ENCODE data around the gene PDE1C.
"Not testable (repeated sequence)": the region's sequence is repeated elsewhere in the genome, so short reads cannot be mapped to it uniquely, and the experiment has no call there.

The PDE1C gene

GRCh38 chr7:31872545-31873370, 197.4 kb downstream of the PDE1C start:
- no peaks in the 10 kb centered on the region for H3K27me3 Mint-ChIP-seq
- H3K9me3 Mint-ChIP-seq (ENCODE audit: low read depth), result peaks cover 17% of the 10 kb centered on the region
- no peaks in the 10 kb centered on the region for H3K4me1 Mint-ChIP-seq (ENCODE audit: low read depth)
- H3K36me3 Mint-ChIP-seq, result no peaks in the 10 kb centered on the region
- H3K4me3 Mint-ChIP-seq, result no peak overlapping the region
- H3K27ac Mint-ChIP-seq, result no peak overlapping the region

- Mint-ChIP-seq H3K4me1 (ENCODE audit: low read depth) (no peaks in the 10 kb centered on the region), H3K27ac (no peak overlapping the region), H3K36me3 (no peaks in the 10 kb centered on the region), H3K9me3 (ENCODE audit: low read depth) (peaks cover 23% of the 10 kb centered on the region), H3K4me3 (no peak overlapping the region), H3K27me3 (no peaks in the 10 kb centered on the region)
These were observed 205.6 kb downstream of the PDE1C start for GRCh38 chr7:31864646-31865045.

GRCh38 chr7:31860925-31861324, 209.3 kb downstream of the PDE1C start:
- Mint-ChIP-seq H3K4me1 (ENCODE audit: low read depth) (no peaks in the 10 kb centered on the region), H3K4me3 (no peak overlapping the region), H3K27me3 (no peaks in the 10 kb centered on the region), H3K9me3 (ENCODE audit: low read depth) (peaks cover 9% of the 10 kb centered on the region), H3K27ac (no peak overlapping the region), H3K36me3 (no peaks in the 10 kb centered on the region)

GRCh38 chr7:31858055-31858454, 212.2 kb downstream of the PDE1C start:
- Mint-ChIP-seq H3K36me3 (no peaks in the 10 kb centered on the region), H3K4me1 (ENCODE audit: low read depth) (no peaks in the 10 kb centered on the region), H3K27ac (no peak overlapping the region), H3K9me3 (ENCODE audit: low read depth) (peaks cover 10% of the 10 kb centered on the region), H3K4me3 (no peak overlapping the region), H3K27me3 (no peaks in the 10 kb centered on the region)

GRCh38 chr7:31857172-31857571, 213.0 kb downstream of the PDE1C start:
- Mint-ChIP-seq H3K27me3 (no peaks in the 10 kb centered on the region), H3K36me3 (no peaks in the 10 kb centered on the region), H3K4me3 (no peak overlapping the region), H3K4me1 (ENCODE audit: low read depth) (no peaks in the 10 kb centered on the region), H3K27ac (no peak overlapping the region), H3K9me3 (ENCODE audit: low read depth) (peaks cover 10% of the 10 kb centered on the region)

- H3K4me1 Mint-ChIP-seq (ENCODE audit: low read depth), result no peaks in the 10 kb centered on the region
- peaks cover 5% of the 10 kb centered on the region for H3K9me3 Mint-ChIP-seq (ENCODE audit: low read depth)
- no peaks in the 10 kb centered on the region for H3K27me3 Mint-ChIP-seq
- H3K4me3 Mint-ChIP-seq, result no peak overlapping the region
- H3K27ac Mint-ChIP-seq, result no peak overlapping the region
- no peaks in the 10 kb centered on the region for H3K36me3 Mint-ChIP-seq
These were observed 213.9 kb downstream of the PDE1C start for GRCh38 chr7:31856337-31856736.

GRCh38 chr7:31855530-31855929, 214.7 kb downstream of the PDE1C start:
- Mint-ChIP-seq H3K4me1 (ENCODE audit: low read depth) (no peaks in the 10 kb centered on the region), H3K9me3 (ENCODE audit: low read depth) (peaks cover 5% of the 10 kb centered on the region), H3K36me3 (no peaks in the 10 kb centered on the region), H3K27ac (no peak overlapping the region), H3K27me3 (no peaks in the 10 kb centered on the region), H3K4me3 (no peak overlapping the region)

- peaks cover 5% of the 10 kb centered on the region for H3K9me3 Mint-ChIP-seq (ENCODE audit: low read depth)
- no peaks in the 10 kb centered on the region for H3K36me3 Mint-ChIP-seq
- H3K4me1 Mint-ChIP-seq (ENCODE audit: low read depth), result no peaks in the 10 kb centered on the region
- no peak overlapping the region for H3K27ac Mint-ChIP-seq
- H3K4me3 Mint-ChIP-seq, result no peak overlapping the region
- no peaks in the 10 kb centered on the region for H3K27me3 Mint-ChIP-seq
These were observed 216.8 kb downstream of the PDE1C start for GRCh38 chr7:31853380-31853779.

- peaks cover 5% of the 10 kb centered on the region for H3K9me3 Mint-ChIP-seq (ENCODE audit: low read depth)
- H3K27me3 Mint-ChIP-seq, result no peaks in the 10 kb centered on the region
- H3K4me1 Mint-ChIP-seq (ENCODE audit: low read depth), result no peaks in the 10 kb centered on the region
- no peak overlapping the region for H3K4me3 Mint-ChIP-seq
- H3K27ac Mint-ChIP-seq, result no peak overlapping the region
- no peaks in the 10 kb centered on the region for H3K36me3 Mint-ChIP-seq
These were observed 217.7 kb downstream of the PDE1C start for GRCh38 chr7:31852462-31852861.

GRCh38 chr7:31851119-31851518, 219.1 kb downstream of the PDE1C start:
- no peak overlapping the region for H3K27ac Mint-ChIP-seq
- H3K36me3 Mint-ChIP-seq, result no peaks in the 10 kb centered on the region
- H3K27me3 Mint-ChIP-seq, result no peaks in the 10 kb centered on the region
- H3K4me3 Mint-ChIP-seq, result no peak overlapping the region
- no peaks in the 10 kb centered on the region for H3K4me1 Mint-ChIP-seq (ENCODE audit: low read depth)
- H3K9me3 Mint-ChIP-seq (ENCODE audit: low read depth), result peaks cover 3% of the 10 kb centered on the region

- no peaks in the 10 kb centered on the region for H3K36me3 Mint-ChIP-seq
- no peak overlapping the region for H3K4me3 Mint-ChIP-seq
- H3K27me3 Mint-ChIP-seq, result no peaks in the 10 kb centered on the region
- H3K4me1 Mint-ChIP-seq (ENCODE audit: low read depth), result no peaks in the 10 kb centered on the region
- H3K9me3 Mint-ChIP-seq (ENCODE audit: low read depth), result no peaks in the 10 kb centered on the region
- H3K27ac Mint-ChIP-seq, result no peak overlapping the region
These were observed 219.6 kb downstream of the PDE1C start for GRCh38 chr7:31850601-31851000.

GRCh38 chr7:31850066-31850465, 220.1 kb downstream of the PDE1C start:
- H3K4me1 Mint-ChIP-seq (ENCODE audit: low read depth), result no peaks in the 10 kb centered on the region
- no peaks in the 10 kb centered on the region for H3K36me3 Mint-ChIP-seq
- H3K27ac Mint-ChIP-seq, result no peak overlapping the region
- H3K9me3 Mint-ChIP-seq (ENCODE audit: low read depth), result no peaks in the 10 kb centered on the region
- no peaks in the 10 kb centered on the region for H3K27me3 Mint-ChIP-seq
- no peak overlapping the region for H3K4me3 Mint-ChIP-seq

- Mint-ChIP-seq H3K9me3 (ENCODE audit: low read depth) (peaks cover 7% of the 10 kb centered on the region), H3K4me3 (no peak overlapping the region), H3K36me3 (no peaks in the 10 kb centered on the region), H3K27me3 (no peaks in the 10 kb centered on the region), H3K27ac (no peak overlapping the region), H3K4me1 (ENCODE audit: low read depth) (no peaks in the 10 kb centered on the region)
These were observed 234.7 kb downstream of the PDE1C start for GRCh38 chr7:31835471-31835870.

GRCh38 chr7:31833625-31834024, 236.6 kb downstream of the PDE1C start:
- H3K9me3 Mint-ChIP-seq (ENCODE audit: low read depth), result peaks cover 11% of the 10 kb centered on the region
- not testable (repeated sequence) for H3K36me3 Mint-ChIP-seq; H3K27ac Mint-ChIP-seq; H3K4me1 Mint-ChIP-seq (ENCODE audit: low read depth); H3K27me3 Mint-ChIP-seq; H3K4me3 Mint-ChIP-seq

GRCh38 chr7:31828520-31828919, 241.7 kb downstream of the PDE1C start:
- H3K27ac Mint-ChIP-seq, result no peak overlapping the region
- H3K36me3 Mint-ChIP-seq, result no peaks in the 10 kb centered on the region
- peaks cover 11% of the 10 kb centered on the region for H3K9me3 Mint-ChIP-seq (ENCODE audit: low read depth)
- H3K4me1 Mint-ChIP-seq (ENCODE audit: low read depth), result no peaks in the 10 kb centered on the region
- H3K4me3 Mint-ChIP-seq, result no peak overlapping the region
- H3K27me3 Mint-ChIP-seq, result no peaks in the 10 kb centered on the region

GRCh38 chr7:31825576-31825975, 244.6 kb downstream of the PDE1C start:
- Mint-ChIP-seq H3K27ac (no peak overlapping the region), H3K36me3 (no peaks in the 10 kb centered on the region), H3K27me3 (no peaks in the 10 kb centered on the region), H3K9me3 (ENCODE audit: low read depth) (peaks cover 5% of the 10 kb centered on the region), H3K4me3 (no peak overlapping the region), H3K4me1 (ENCODE audit: low read depth) (no peaks in the 10 kb centered on the region)
